Measurements from ENCODE around the gene MACROH2A2.

MACROH2A2 gene

DNA sequence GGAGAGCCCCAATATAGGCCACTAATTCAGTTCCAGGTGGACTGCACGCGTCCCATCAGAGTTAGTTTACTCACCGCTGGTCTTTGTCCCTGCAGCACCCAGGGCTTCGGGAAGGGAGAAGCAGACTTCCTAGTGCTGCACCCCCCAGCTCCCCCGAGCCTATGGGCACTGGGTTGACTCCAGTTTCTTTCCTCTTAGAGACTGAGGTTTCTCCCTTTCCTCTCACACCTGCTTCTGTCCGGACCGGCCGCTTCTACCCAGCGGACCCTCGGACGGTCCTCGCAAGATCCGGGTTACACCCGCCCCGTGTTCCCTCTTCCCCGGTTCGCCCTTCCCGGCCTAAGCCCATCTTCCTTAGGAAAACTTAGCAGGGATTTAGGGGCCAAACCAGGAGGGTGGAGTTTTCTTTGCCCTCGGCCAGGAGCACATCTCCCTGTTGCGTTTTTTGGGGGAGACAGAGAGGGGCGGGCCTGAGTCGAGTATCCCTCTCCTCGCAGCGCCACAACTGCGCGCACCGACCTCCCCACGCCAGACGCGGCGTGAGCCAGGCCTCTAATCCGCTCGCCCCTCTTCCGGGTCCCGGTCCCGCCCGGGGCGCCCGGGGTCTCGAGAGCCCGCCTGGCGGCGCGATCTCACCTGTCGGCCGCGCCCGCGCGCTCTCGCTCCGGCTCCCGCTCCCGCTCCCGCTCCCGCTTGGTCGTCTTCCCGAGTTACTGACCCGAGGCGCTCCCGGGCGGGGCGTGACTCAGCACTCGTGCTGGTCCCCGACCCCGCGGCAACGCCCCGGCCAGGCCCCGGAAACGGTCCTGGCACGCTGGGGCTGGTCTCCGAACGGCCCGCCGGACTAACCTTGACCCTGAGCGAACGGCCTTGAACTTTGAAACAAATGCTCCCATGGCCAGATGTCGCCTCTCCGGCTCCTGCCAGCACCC lies 79.7 kb downstream of the MACROH2A2 start, which contains the start of gene AIFM2:
TSS of gene AIFM2 (minus strand) at position 728 of the 932 bp plus-strand sequence. CDS start 8,741 bp downstream, outside the sequence.
- TF ChIP-seq FOXP2 (optimal IDR thresholded peaks at IDR 0.05; ENCODE audit: borderline replicate concordance, extremely low read depth, extremely low read length, insufficient read depth) (no peak), SIN3A (IDR thresholded peaks at IDR 0.05; ENCODE audit: borderline replicate concordance, insufficient read depth, low read length) (no peak), TAF1 (IDR thresholded peaks at IDR 0.05; ENCODE audit: borderline replicate concordance, insufficient read depth, low read length) (no peak), POLR2AphosphoS5 (IDR thresholded peaks at IDR 0.05; ENCODE audit: low read depth, low read length) (no peak)
- TF ChIP-seq, protein P1, sequence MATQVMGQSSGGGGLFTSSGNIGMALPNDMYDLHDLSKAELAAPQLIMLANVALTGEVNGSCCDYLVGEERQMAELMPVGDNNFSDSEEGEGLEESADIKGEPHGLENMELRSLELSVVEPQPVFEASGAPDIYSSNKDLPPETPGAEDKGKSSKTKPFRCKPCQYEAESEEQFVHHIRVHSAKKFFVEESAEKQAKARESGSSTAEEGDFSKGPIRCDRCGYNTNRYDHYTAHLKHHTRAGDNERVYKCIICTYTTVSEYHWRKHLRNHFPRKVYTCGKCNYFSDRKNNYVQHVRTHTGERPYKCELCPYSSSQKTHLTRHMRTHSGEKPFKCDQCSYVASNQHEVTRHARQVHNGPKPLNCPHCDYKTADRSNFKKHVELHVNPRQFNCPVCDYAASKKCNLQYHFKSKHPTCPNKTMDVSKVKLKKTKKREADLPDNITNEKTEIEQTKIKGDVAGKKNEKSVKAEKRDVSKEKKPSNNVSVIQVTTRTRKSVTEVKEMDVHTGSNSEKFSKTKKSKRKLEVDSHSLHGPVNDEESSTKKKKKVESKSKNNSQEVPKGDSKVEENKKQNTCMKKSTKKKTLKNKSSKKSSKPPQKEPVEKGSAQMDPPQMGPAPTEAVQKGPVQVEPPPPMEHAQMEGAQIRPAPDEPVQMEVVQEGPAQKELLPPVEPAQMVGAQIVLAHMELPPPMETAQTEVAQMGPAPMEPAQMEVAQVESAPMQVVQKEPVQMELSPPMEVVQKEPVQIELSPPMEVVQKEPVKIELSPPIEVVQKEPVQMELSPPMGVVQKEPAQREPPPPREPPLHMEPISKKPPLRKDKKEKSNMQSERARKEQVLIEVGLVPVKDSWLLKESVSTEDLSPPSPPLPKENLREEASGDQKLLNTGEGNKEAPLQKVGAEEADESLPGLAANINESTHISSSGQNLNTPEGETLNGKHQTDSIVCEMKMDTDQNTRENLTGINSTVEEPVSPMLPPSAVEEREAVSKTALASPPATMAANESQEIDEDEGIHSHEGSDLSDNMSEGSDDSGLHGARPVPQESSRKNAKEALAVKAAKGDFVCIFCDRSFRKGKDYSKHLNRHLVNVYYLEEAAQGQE (IDR thresholded peaks at IDR 0.05; ENCODE audit: insufficient read depth in 1 of 2, low read depth in 2 of 2, low read length in 2 of 2), result no peak

DNA sequence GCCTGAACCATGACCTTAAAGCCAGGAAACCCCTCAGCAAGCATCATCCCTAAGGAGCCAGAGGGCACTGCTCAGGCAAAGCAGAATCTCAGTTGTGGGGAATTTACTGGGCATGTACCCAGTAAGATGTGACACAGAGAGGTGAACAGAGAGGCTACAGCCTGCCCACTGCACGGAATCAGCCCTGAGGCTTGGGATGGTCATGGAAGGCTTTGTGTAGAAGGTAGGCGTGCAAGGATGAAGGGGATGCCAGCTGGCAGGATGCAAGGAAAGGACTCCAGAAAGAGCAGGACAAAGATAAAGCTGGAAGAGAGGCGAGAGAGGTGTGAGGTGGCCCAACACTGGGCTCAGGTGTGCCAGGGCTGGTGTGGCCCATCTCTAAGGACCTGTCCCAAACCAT lies 82.4 kb downstream of the MACROH2A2 start:
- TF ChIP-seq SIN3A (IDR thresholded peaks at IDR 0.05; ENCODE audit: borderline replicate concordance, insufficient read depth, low read length) (no peak), FOXP2 (optimal IDR thresholded peaks at IDR 0.05; ENCODE audit: borderline replicate concordance, extremely low read depth, extremely low read length, insufficient read depth) (no peak), POLR2AphosphoS5 (IDR thresholded peaks at IDR 0.05; ENCODE audit: low read depth, low read length) (no peak), TAF1 (IDR thresholded peaks at IDR 0.05; ENCODE audit: borderline replicate concordance, insufficient read depth, low read length) (no peak)
- TF ChIP-seq, protein P1 (IDR thresholded peaks at IDR 0.05; ENCODE audit: insufficient read depth in 1 of 2, low read depth in 2 of 2, low read length in 2 of 2), result no peak

DNA sequence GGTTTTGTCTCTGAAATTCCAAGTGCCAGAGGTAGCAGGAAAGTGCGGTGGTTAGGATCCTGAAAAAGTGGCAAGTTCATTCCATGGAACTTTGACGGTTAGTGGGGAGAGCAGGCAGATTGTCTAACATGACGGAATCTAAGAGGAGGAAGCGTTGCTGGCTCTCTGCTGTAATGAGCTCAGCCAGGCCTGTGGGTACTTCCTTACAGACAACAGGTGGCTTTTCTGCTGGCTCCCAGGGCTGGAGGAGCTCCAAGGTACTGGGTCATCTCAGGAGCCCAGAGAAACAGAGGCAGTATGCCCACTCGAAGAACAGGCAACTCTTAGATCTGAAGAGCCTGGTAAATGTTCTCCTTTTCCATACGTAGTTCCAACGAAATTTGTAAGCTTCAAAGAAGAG lies 83.0 kb downstream of the MACROH2A2 start:
- TF ChIP-seq POLR2AphosphoS5 (IDR thresholded peaks at IDR 0.05; ENCODE audit: low read depth, low read length), result no peak
- TF ChIP-seq, protein P1 (IDR thresholded peaks at IDR 0.05; ENCODE audit: insufficient read depth in 1 of 2, low read depth in 2 of 2, low read length in 2 of 2), result no peak
- no peak for TF ChIP-seq FOXP2 (optimal IDR thresholded peaks at IDR 0.05; ENCODE audit: borderline replicate concordance, extremely low read depth, extremely low read length, insufficient read depth)
- no peak for TF ChIP-seq TAF1 (IDR thresholded peaks at IDR 0.05; ENCODE audit: borderline replicate concordance, insufficient read depth, low read length)
- TF ChIP-seq SIN3A (IDR thresholded peaks at IDR 0.05; ENCODE audit: borderline replicate concordance, insufficient read depth, low read length), result no peak

DNA sequence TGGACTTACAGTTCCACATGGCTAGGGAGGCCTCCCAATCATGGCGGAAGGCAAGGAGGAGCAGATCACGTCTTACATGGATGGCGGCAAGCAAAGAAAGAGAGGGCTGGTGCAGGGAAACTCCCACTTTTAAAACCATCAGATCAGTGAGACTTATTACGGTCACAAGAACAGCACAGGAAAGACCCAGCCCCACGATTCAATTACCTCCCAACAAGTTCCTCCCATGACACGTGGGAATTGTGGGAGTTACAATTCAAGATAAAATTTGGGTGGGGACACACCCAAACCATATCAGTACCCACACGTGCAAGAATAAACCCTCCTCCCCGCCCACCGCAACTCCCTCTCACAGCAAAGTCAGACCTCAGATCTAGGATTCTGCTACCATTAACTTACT lies 84.5 kb downstream of the MACROH2A2 start:
- TF ChIP-seq POLR2AphosphoS5 (IDR thresholded peaks at IDR 0.05; ENCODE audit: low read depth, low read length) (no peak), SIN3A (IDR thresholded peaks at IDR 0.05; ENCODE audit: borderline replicate concordance, insufficient read depth, low read length) (no peak), TAF1 (IDR thresholded peaks at IDR 0.05; ENCODE audit: borderline replicate concordance, insufficient read depth, low read length) (no peak), FOXP2 (optimal IDR thresholded peaks at IDR 0.05; ENCODE audit: borderline replicate concordance, extremely low read depth, extremely low read length, insufficient read depth) (no peak)
- TF ChIP-seq, protein P1 (IDR thresholded peaks at IDR 0.05; ENCODE audit: insufficient read depth in 1 of 2, low read depth in 2 of 2, low read length in 2 of 2), result no peak

All from PFSK-1 (cell line).